ENCODE data around the gene ABCC11. TPM values are rescaled to one million over a fixed set of nuclear protein-coding genes. Genes with fewer than 3 reads are reported as not detected.

ABCC11 gene
- total RNA-seq, 4 donors from 2014 or later, result 0.13 TPM; not detected in 3

GRCh38 chr16:48236286-48236685 lies 11.1 kb downstream of the ABCC11 start:
- no peaks in the 10 kb centered on the region for H3K4me1 ChIP-seq
- DNase-seq (no peak), ATAC-seq (no peak)
- H3K27ac ChIP-seq, result no peak overlapping the region
- no peak overlapping the region for H3K4me3 ChIP-seq
- TF ChIP-seq, protein P1, sequence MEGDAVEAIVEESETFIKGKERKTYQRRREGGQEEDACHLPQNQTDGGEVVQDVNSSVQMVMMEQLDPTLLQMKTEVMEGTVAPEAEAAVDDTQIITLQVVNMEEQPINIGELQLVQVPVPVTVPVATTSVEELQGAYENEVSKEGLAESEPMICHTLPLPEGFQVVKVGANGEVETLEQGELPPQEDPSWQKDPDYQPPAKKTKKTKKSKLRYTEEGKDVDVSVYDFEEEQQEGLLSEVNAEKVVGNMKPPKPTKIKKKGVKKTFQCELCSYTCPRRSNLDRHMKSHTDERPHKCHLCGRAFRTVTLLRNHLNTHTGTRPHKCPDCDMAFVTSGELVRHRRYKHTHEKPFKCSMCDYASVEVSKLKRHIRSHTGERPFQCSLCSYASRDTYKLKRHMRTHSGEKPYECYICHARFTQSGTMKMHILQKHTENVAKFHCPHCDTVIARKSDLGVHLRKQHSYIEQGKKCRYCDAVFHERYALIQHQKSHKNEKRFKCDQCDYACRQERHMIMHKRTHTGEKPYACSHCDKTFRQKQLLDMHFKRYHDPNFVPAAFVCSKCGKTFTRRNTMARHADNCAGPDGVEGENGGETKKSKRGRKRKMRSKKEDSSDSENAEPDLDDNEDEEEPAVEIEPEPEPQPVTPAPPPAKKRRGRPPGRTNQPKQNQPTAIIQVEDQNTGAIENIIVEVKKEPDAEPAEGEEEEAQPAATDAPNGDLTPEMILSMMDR (IDR thresholded peaks at IDR 0.05 in 4 of 5, conservative IDR thresholded peaks at IDR 0.05 in 1 of 5), result no peak
- no peak for TF ChIP-seq POLR2A (IDR thresholded peaks at IDR 0.05)
- H3K36me3 ChIP-seq, result no peaks in the 10 kb centered on the region
- intact Hi-C loops (cut with DNase I; ENCODE audit: low total_unique reads), result no loop called here
- no peaks in the 10 kb centered on the region for H3K27me3 ChIP-seq
- H3K9me3 ChIP-seq, result no peaks in the 10 kb centered on the region
- in situ Hi-C loops (cut with MboI; ENCODE audit: low sequenced_read_pairs in 4 of 4), result loop anchor here in 2 of 4 donors (10.0 to 25.0 kb wide), 2 partner anchors 301 to 389 kb away; no protein-coding TSS in a partner anchor

DNA sequence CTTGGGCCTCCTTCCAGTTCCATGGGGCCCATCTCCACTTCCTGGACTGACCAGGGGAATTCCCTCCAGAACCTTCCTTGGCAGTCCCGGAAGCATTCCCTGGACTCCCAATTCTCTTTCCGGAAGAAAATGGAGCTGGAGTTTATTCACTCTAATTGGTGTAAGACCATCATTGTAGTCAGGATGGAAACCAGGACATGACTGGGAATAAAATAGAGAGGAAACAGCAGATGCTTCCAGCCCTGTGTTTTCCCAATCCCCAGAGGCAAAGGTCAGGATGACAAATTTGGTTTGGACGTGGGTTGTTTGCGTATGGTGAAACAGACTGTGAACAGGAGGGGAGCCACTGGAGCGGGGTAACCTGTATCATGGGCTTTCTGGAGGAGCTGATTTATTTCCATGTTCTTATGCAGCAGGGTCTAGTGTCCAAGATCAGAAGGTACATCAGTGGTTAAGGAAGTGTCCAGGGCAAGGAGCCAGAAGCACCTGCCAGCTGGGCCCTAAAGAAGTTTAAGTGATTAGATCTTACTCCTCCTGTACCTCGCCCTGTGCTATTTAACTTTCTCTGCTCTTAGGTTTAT lies 11.7 kb downstream of the ABCC11 start:
- DNase-seq (no peak), ATAC-seq (no peak)
- H3K27ac ChIP-seq, result no peak overlapping the region
- no peak for TF ChIP-seq POLR2A (IDR thresholded peaks at IDR 0.05)
- TF ChIP-seq, protein P1 (IDR thresholded peaks at IDR 0.05 in 4 of 5, conservative IDR thresholded peaks at IDR 0.05 in 1 of 5), result no peak
- in situ Hi-C loops (cut with MboI; ENCODE audit: low sequenced_read_pairs in 4 of 4), result loop anchor here in 2 of 4 donors (10.0 to 25.0 kb wide), 2 partner anchors 302 to 389 kb away; no protein-coding TSS in a partner anchor
- H3K4me3 ChIP-seq, result no peak overlapping the region
- no peaks in the 10 kb centered on the region for H3K36me3 ChIP-seq
- H3K27me3 ChIP-seq, result no peaks in the 10 kb centered on the region
- intact Hi-C loops (cut with DNase I; ENCODE audit: low total_unique reads), result no loop called here
- no peaks in the 10 kb centered on the region for H3K9me3 ChIP-seq
- no peaks in the 10 kb centered on the region for H3K4me1 ChIP-seq

- H3K4me1 ChIP-seq, result no peaks in the 10 kb centered on the region
- no peak for TF ChIP-seq POLR2A (IDR thresholded peaks at IDR 0.05)
- TF ChIP-seq, protein P1 (IDR thresholded peaks at IDR 0.05 in 4 of 5, conservative IDR thresholded peaks at IDR 0.05 in 1 of 5), result no peak
- H3K9me3 ChIP-seq, result no peaks in the 10 kb centered on the region
- H3K27ac ChIP-seq, result no peak overlapping the region
- ATAC-seq (no peak), DNase-seq (no peak)
- intact Hi-C loops (cut with DNase I; ENCODE audit: low total_unique reads), result no loop called here
- in situ Hi-C loops (cut with MboI; ENCODE audit: low sequenced_read_pairs in 4 of 4), result loop anchor here in 2 of 4 donors (10.0 to 25.0 kb wide), 2 partner anchors 302 to 390 kb away; no protein-coding TSS in a partner anchor
- H3K4me3 ChIP-seq, result no peak overlapping the region
- no peaks in the 10 kb centered on the region for H3K36me3 ChIP-seq
- no peaks in the 10 kb centered on the region for H3K27me3 ChIP-seq
Observed at GRCh38 chr16:48235058-48235555, 12.2 kb downstream of the ABCC11 start.

GRCh38 chr16:48234630-48235029 lies 12.7 kb downstream of the ABCC11 start:
- no peak for ATAC-seq
- H3K9me3 ChIP-seq, result no peaks in the 10 kb centered on the region
- TF ChIP-seq POLR2A (IDR thresholded peaks at IDR 0.05), result no peak
- TF ChIP-seq, protein P1 (IDR thresholded peaks at IDR 0.05 in 4 of 5, conservative IDR thresholded peaks at IDR 0.05 in 1 of 5), result no peak
- no peak for DNase-seq
- in situ Hi-C loops (cut with MboI; ENCODE audit: low sequenced_read_pairs in 4 of 4), result loop anchor here in 2 of 4 donors (10.0 to 25.0 kb wide), 2 partner anchors 303 to 390 kb away; no protein-coding TSS in a partner anchor
- no peaks in the 10 kb centered on the region for H3K36me3 ChIP-seq
- intact Hi-C loops (cut with DNase I; ENCODE audit: low total_unique reads), result no loop called here
- no peaks in the 10 kb centered on the region for H3K27me3 ChIP-seq
- no peak overlapping the region for H3K4me3 ChIP-seq
- no peaks in the 10 kb centered on the region for H3K4me1 ChIP-seq
- H3K27ac ChIP-seq, result no peak overlapping the region

Measured in gastrocnemius medialis (tissue), 4 donors.